HCT116 (cell line): ENCODE data around the gene TNNI3.

Source experiments
- EGR1 ChIP-seq: IDR thresholded peaks from 2 replicates; pipeline ENCODE4 v1.6.1; 2012; ENCODE audit warnings: low read depth
- ELF1 ChIP-seq: IDR thresholded peaks from 2 replicates; pipeline ENCODE4 v1.6.1; 2012; ENCODE audit warnings: low read depth, borderline replicate concordance
- EZH2phosphoT487 ChIP-seq: fragments of 200-600 bp; IDR thresholded peaks from 2 replicates; pipeline ENCODE4 v1.6.1; 2018; ENCODE audit warnings: antibody characterized with exemption, borderline replicate concordance
- JUND ChIP-seq: IDR thresholded peaks from 2 replicates; pipeline ENCODE4 v1.6.1; 2012
- POLR2A ChIP-seq: IDR thresholded peaks from 2 replicates; pipeline ENCODE4 v1.7.0; 2011; ENCODE audit warnings: borderline replicate concordance; ENCODE audit not compliant: insufficient read depth, insufficient read length; ENCODE audit errors: extremely low read depth
- POLR2AphosphoS5 ChIP-seq: IDR thresholded peaks from 2 replicates; pipeline ENCODE4 v1.6.1; 2011; ENCODE audit warnings: mild to moderate bottlenecking, low read depth, low read length, moderate library complexity
- RAD21 ChIP-seq: IDR thresholded peaks from 2 replicates; pipeline ENCODE4 v1.6.1; 2012; ENCODE audit warnings: low read depth, mild to moderate bottlenecking
- SIN3A ChIP-seq: IDR thresholded peaks from 2 replicates; pipeline ENCODE4 v1.6.1; 2012; ENCODE audit warnings: low read depth
- SP1 ChIP-seq: IDR thresholded peaks from 2 replicates; pipeline ENCODE4 v1.6.1; 2012; ENCODE audit warnings: low read depth
- TCF7L2 ChIP-seq: IDR thresholded peaks from 2 replicates; pipeline ENCODE4 v1.7.0; 2011; ENCODE audit warnings: borderline replicate concordance, inconsistent platforms; ENCODE audit not compliant: insufficient read depth, insufficient read length; ENCODE audit errors: extremely low read depth
- YY1 ChIP-seq: IDR thresholded peaks from 2 replicates; pipeline ENCODE4 v1.6.1; 2011; ENCODE audit warnings: low read length, low read depth, moderate library complexity, mild to moderate bottlenecking; ENCODE audit not compliant: insufficient replicate concordance; ENCODE audit errors: extremely low read depth
- TF ChIP-seq, protein P1 (sequence below), 3 experiments: fragments of 200-600 bp in 1 of 3; sonication (generic) in 1 of 3; IDR thresholded peaks in 2 of 3; conservative IDR thresholded peaks in 1 of 3; 2 replicates each; pipeline ENCODE4 v1.5.1; 2012 to 2017; ENCODE audit warnings: low read depth in 2 of 3, low read length in 2 of 3, antibody characterized with exemption in 1 of 3, borderline replicate concordance in 1 of 3, control low read depth in 1 of 3, mild to moderate bottlenecking in 1 of 3, mixed read lengths in 1 of 3, mixed run types in 1 of 3, moderate library complexity in 1 of 3; ENCODE audit not compliant: insufficient read depth in 1 of 3
- TF ChIP-seq, protein P2 (sequence below): IDR thresholded peaks from 2 replicates; pipeline ENCODE4 v1.6.1; 2011; ENCODE audit warnings: mild to moderate bottlenecking, low read length, moderate library complexity; ENCODE audit not compliant: insufficient replicate concordance; ENCODE audit errors: extremely low read depth

DNA sequence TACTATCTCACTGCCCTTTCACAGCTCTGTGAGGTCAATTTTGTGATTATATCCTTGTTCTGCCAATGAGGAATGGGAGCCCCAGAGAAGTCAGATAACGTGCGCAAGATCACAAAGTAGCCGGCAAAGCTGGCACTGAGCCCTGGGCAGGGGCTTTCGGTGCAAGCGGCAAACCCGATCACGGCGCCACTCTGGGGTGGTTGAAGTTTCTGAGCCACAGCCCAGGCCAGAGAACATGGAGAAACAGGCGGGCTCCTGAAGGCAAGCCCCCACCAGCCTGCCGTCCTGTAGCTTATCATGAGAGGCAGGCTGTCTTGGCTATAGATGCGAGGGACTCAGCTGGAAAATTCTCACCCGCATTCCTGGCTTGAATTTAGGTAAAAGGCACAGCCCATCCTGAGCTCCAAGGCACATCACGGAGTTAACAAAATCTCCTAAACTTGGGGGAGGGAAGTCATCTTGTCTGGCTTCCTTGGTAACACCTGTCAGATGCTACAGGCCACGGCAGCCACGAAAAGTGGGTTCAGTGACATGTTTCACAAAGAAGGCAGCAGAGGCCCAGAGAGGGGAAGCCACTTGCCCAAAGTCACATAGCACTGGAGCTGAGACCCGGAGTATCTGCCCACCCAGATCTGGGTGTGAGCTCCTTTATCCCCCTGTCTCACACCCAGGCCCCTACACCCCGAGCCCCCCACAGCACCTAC is 21.0 kb downstream of the TNNI3 start:
- TF ChIP-seq, protein P1, sequence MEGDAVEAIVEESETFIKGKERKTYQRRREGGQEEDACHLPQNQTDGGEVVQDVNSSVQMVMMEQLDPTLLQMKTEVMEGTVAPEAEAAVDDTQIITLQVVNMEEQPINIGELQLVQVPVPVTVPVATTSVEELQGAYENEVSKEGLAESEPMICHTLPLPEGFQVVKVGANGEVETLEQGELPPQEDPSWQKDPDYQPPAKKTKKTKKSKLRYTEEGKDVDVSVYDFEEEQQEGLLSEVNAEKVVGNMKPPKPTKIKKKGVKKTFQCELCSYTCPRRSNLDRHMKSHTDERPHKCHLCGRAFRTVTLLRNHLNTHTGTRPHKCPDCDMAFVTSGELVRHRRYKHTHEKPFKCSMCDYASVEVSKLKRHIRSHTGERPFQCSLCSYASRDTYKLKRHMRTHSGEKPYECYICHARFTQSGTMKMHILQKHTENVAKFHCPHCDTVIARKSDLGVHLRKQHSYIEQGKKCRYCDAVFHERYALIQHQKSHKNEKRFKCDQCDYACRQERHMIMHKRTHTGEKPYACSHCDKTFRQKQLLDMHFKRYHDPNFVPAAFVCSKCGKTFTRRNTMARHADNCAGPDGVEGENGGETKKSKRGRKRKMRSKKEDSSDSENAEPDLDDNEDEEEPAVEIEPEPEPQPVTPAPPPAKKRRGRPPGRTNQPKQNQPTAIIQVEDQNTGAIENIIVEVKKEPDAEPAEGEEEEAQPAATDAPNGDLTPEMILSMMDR (IDR thresholded peaks at IDR 0.05 in 2 of 3, conservative IDR thresholded peaks at IDR 0.05 in 1 of 3; ENCODE audit: borderline replicate concordance in 1 of 3, insufficient read depth in 1 of 3, low read depth in 2 of 3, low read length in 2 of 3): no peak
- TF ChIP-seq JUND (no peak), EGR1 (no peak), POLR2A (no peak), EZH2phosphoT487 (no peak), YY1 (no peak), SIN3A (no peak), TCF7L2 (no peak), SP1 (no peak), RAD21 (no peak), POLR2AphosphoS5 (no peak), ELF1 (no peak)
- TF ChIP-seq, protein P2, sequence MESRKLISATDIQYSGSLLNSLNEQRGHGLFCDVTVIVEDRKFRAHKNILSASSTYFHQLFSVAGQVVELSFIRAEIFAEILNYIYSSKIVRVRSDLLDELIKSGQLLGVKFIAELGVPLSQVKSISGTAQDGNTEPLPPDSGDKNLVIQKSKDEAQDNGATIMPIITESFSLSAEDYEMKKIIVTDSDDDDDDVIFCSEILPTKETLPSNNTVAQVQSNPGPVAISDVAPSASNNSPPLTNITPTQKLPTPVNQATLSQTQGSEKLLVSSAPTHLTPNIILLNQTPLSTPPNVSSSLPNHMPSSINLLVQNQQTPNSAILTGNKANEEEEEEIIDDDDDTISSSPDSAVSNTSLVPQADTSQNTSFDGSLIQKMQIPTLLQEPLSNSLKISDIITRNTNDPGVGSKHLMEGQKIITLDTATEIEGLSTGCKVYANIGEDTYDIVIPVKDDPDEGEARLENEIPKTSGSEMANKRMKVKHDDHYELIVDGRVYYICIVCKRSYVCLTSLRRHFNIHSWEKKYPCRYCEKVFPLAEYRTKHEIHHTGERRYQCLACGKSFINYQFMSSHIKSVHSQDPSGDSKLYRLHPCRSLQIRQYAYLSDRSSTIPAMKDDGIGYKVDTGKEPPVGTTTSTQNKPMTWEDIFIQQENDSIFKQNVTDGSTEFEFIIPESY: no peak
